Limb (tissue), 2 donors: ENCODE measurements around the gene MED27.

Source experiments
- DNase-seq, 2 donors: peaks; one replicate each; pipeline ENCODE4 v3.0.0-alpha.2; 2016; ENCODE audit errors: extremely low spot score in 2 of 2

The MED27 gene

GRCh38 chr9:132079391-132080091 lies at the start of gene MED27:
MED27 (minus strand) TSS chr9:132079867; CDS start chr9:132079844, 23 bp downstream.
- peak; percentile 92 to 93 for DNase-seq

GRCh38 chr9:132127888-132128534 lies 48.3 kb upstream of the MED27 start:
- DNase-seq = no peak

GRCh38 chr9:132126680-132127236 lies 47.1 kb upstream of the MED27 start:
- no peak for DNase-seq

GRCh38 chr9:132125944-132126679 lies 46.4 kb upstream of the MED27 start:
- no peak for DNase-seq

GRCh38 chr9:132125361-132125760 lies 45.7 kb upstream of the MED27 start:
- no peak for DNase-seq

GRCh38 chr9:132124800-132125199 lies 45.1 kb upstream of the MED27 start:
- DNase-seq = no peak

GRCh38 chr9:132121021-132121420 lies 41.4 kb upstream of the MED27 start:
- no peak for DNase-seq

- DNase-seq = no peak
These were observed 38.0 kb upstream of the MED27 start for GRCh38 chr9:132117694-132118093.

- DNase-seq = no peak
These were observed 36.9 kb upstream of the MED27 start for GRCh38 chr9:132116583-132116982.

GRCh38 chr9:132114102-132114707 lies 34.5 kb upstream of the MED27 start:
- DNase-seq = peak; percentile 47 to 83

- no peak for DNase-seq
These were observed 29.6 kb upstream of the MED27 start for GRCh38 chr9:132109291-132109690.

GRCh38 chr9:132108728-132109127 lies 29.1 kb upstream of the MED27 start:
- DNase-seq = no peak

GRCh38 chr9:132099741-132100407 lies 20.2 kb upstream of the MED27 start:
- no peak for DNase-seq

GRCh38 chr9:132099167-132099566 lies 19.5 kb upstream of the MED27 start:
- DNase-seq = no peak

GRCh38 chr9:132094314-132094791 lies 14.7 kb upstream of the MED27 start:
- peak in 1 of 2 donors; percentile 12 for DNase-seq

- DNase-seq = no peak
These were observed 11.1 kb upstream of the MED27 start for GRCh38 chr9:132090771-132091170.

GRCh38 chr9:132087438-132088030 lies 7.9 kb upstream of the MED27 start:
- DNase-seq = no peak

- DNase-seq = no peak
These were observed 2.5 kb upstream of the MED27 start for GRCh38 chr9:132082188-132082587.

GRCh38 chr9:132078699-132079356 lies 839 bp downstream of the MED27 start:
- peak in 1 of 2 donors; percentile 30 for DNase-seq
